IPS-NIHi7 (cell line): ENCODE data around the gene NELL2.

ENCODE experiments used
- DNase-seq: peaks from one replicate; pipeline ENCODE4 v3.0.0; 2012; ENCODE audit warnings: mixed read lengths; ENCODE audit errors: extremely low spot score

NELL2 gene

GRCh38 chr12:44544018-44544417 is 332.1 kb downstream of the NELL2 start:
- no peak for DNase-seq

- no peak for DNase-seq
Observed at GRCh38 chr12:44542716-44543115, 333.4 kb downstream of the NELL2 start.

GRCh38 chr12:44537354-44537753 is 338.8 kb downstream of the NELL2 start:
- no peak for DNase-seq

GRCh38 chr12:44532940-44533339 is 343.2 kb downstream of the NELL2 start:
- no peak for DNase-seq

GRCh38 chr12:44531320-44531971 is 344.7 kb downstream of the NELL2 start:
- no peak for DNase-seq

GRCh38 chr12:44526655-44527182 is 349.4 kb downstream of the NELL2 start:
- peak; percentile 22 for DNase-seq

- peak; percentile 34 for DNase-seq
Observed at GRCh38 chr12:44525806-44526654, 350.1 kb downstream of the NELL2 start.

GRCh38 chr12:44523828-44524227 is 352.3 kb downstream of the NELL2 start:
- DNase-seq: no peak

- no peak for DNase-seq
Observed at GRCh38 chr12:44521702-44522101, 354.4 kb downstream of the NELL2 start.

GRCh38 chr12:44519931-44520330 is 356.2 kb downstream of the NELL2 start:
- no peak for DNase-seq

- no peak for DNase-seq
Observed at GRCh38 chr12:44511289-44511688, 364.8 kb downstream of the NELL2 start.

GRCh38 chr12:44510510-44510909 is 365.6 kb downstream of the NELL2 start:
- no peak for DNase-seq

- DNase-seq: no peak
Observed at GRCh38 chr12:44510076-44510475, 366.0 kb downstream of the NELL2 start.

GRCh38 chr12:44509471-44509870 is 366.6 kb downstream of the NELL2 start:
- no peak for DNase-seq

- no peak for DNase-seq
Observed at GRCh38 chr12:44507461-44507860, 368.7 kb downstream of the NELL2 start.

GRCh38 chr12:44504799-44505198 is 371.3 kb downstream of the NELL2 start:
- no peak for DNase-seq

- no peak for DNase-seq
Observed at GRCh38 chr12:44503329-44503728, 372.8 kb downstream of the NELL2 start.

- DNase-seq: no peak
Observed at GRCh38 chr12:44502681-44503080, 373.4 kb downstream of the NELL2 start.

- DNase-seq: no peak
Observed at GRCh38 chr12:44500423-44500822, 375.7 kb downstream of the NELL2 start.

GRCh38 chr12:44497044-44497443 is 379.1 kb downstream of the NELL2 start:
- DNase-seq: peak; percentile 22

- DNase-seq: no peak
Observed at GRCh38 chr12:44490181-44490580, 385.9 kb downstream of the NELL2 start.

- no peak for DNase-seq
Observed at GRCh38 chr12:44488180-44488579, 387.9 kb downstream of the NELL2 start.

GRCh38 chr12:44484862-44485261 is 391.3 kb downstream of the NELL2 start:
- no peak for DNase-seq
